ENCODE measurements around the gene ARHGEF3. TPM values are rescaled to one million over a fixed set of nuclear protein-coding genes. Genes with fewer than 3 reads are reported as not detected.

ARHGEF3 gene
- total RNA-seq, 1 donor = 21.7 TPM

DNA sequence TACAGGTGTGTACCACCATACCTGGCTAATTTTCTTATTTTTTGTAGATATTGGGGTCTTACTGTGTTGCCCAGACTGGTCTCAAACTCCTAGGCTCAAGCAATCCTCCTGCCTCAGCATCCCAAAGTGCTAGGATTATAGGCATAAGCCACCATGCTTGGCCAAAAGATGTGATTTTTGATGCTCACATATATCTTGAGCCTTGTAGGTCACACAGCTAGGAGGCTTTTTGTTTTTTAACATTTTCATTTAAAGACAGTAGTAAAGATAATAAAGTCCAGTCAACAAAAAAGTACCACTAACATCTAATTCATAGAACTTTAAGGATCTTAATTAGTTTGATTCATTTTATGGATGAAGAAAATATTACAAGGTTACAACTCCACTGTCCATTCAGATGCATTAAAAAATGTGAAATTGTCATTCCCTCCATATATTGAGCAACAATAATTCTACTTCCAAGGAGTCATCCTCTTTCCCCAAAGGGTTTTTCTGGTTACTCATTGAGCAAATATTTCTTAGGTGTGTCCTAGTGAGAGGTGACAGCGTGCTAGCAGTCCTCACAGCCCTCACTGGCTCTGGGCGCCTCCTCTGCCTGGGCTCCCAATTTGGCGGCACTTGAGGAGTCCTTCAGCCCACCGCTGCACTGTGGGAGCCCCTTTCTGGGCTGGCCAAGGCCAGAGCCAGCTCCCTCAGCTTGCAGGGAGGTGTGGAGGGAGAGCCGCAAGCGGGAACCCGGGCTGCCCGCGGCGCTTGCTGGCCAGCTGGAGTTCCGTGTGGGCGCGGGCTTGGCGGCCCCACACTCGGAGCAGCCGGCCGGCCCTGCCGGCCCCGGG lies 110.4 kb downstream of the ARHGEF3 start:
- Histone ChIP-seq H3K79me2 (ENCODE audit: insufficient read depth, low read length) (no peaks in the 10 kb centered on the region), H3K27ac (ENCODE audit: low read depth, low read length) (no peak overlapping the region), H3K9me3 (ENCODE audit: low read depth, low read length) (no peaks in the 10 kb centered on the region), H3K4me3 (ENCODE audit: insufficient read depth, low read length) (no peak overlapping the region), H2AFZ (ENCODE audit: low read length) (no peak overlapping the region), H4K20me1 (ENCODE audit: insufficient read depth, low read length) (no peaks in the 10 kb centered on the region), H3K36me3 (ENCODE audit: insufficient read depth, low read length) (no peaks in the 10 kb centered on the region), H3K27me3 (ENCODE audit: insufficient read depth, low read length) (no peaks in the 10 kb centered on the region), H3K4me1 (ENCODE audit: insufficient read depth, low read length) (no peaks in the 10 kb centered on the region), H3K4me2 (ENCODE audit: insufficient read depth, low read length) (no peak overlapping the region)
- DNase-seq (ENCODE audit: insufficient read length, low spot score, missing footprints) = no peak
- TF ChIP-seq CTCF (IDR thresholded peaks at IDR 0.05; ENCODE audit: extremely low read depth, low read depth, low read length) = no peak

DNA sequence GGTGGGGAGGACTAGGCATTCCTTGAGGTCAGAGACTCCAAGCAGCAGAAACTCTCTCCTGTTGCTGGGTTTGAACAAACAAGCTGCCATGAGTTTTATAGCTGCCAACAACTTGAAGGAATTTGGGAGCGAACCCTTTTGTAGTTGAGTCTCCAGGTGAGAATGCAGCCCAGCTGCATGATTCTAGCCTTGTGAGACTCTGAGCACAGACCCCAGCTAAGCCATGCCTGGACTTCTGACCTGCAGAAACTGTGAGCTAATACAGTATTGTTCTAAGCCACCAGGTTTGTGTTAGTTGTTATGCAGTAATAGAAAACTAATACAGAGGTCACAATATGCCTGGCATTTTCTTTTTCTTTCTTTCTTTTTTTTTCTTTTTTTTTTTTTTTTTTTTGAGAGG lies 112.4 kb downstream of the ARHGEF3 start:
- Histone ChIP-seq H3K27ac (ENCODE audit: low read depth, low read length) (no peak overlapping the region), H3K4me3 (ENCODE audit: insufficient read depth, low read length) (no peak overlapping the region), H3K79me2 (ENCODE audit: insufficient read depth, low read length) (no peaks in the 10 kb centered on the region), H2AFZ (ENCODE audit: low read length) (no peak overlapping the region), H3K36me3 (ENCODE audit: insufficient read depth, low read length) (no peaks in the 10 kb centered on the region), H3K27me3 (ENCODE audit: insufficient read depth, low read length) (no peaks in the 10 kb centered on the region), H3K4me1 (ENCODE audit: insufficient read depth, low read length) (no peaks in the 10 kb centered on the region), H4K20me1 (ENCODE audit: insufficient read depth, low read length) (no peaks in the 10 kb centered on the region), H3K9me3 (ENCODE audit: low read depth, low read length) (no peaks in the 10 kb centered on the region), H3K4me2 (ENCODE audit: insufficient read depth, low read length) (no peak overlapping the region)
- DNase-seq (ENCODE audit: insufficient read length, low spot score, missing footprints) = no peak
- no peak for TF ChIP-seq CTCF (IDR thresholded peaks at IDR 0.05; ENCODE audit: extremely low read depth, low read depth, low read length)

GRCh38 chr3:56688191-56688590 lies 113.6 kb downstream of the ARHGEF3 start:
- Histone ChIP-seq H2AFZ (ENCODE audit: low read length) (no peak overlapping the region), H3K4me2 (ENCODE audit: insufficient read depth, low read length) (no peak overlapping the region), H4K20me1 (ENCODE audit: insufficient read depth, low read length) (no peaks in the 10 kb centered on the region), H3K27me3 (ENCODE audit: insufficient read depth, low read length) (no peaks in the 10 kb centered on the region), H3K27ac (ENCODE audit: low read depth, low read length) (no peak overlapping the region), H3K4me3 (ENCODE audit: insufficient read depth, low read length) (no peak overlapping the region), H3K9me3 (ENCODE audit: low read depth, low read length) (no peaks in the 10 kb centered on the region), H3K79me2 (ENCODE audit: insufficient read depth, low read length) (peaks cover 5% of the 10 kb centered on the region), H3K4me1 (ENCODE audit: insufficient read depth, low read length) (no peaks in the 10 kb centered on the region), H3K36me3 (ENCODE audit: insufficient read depth, low read length) (no peaks in the 10 kb centered on the region)
- no peak for TF ChIP-seq CTCF (IDR thresholded peaks at IDR 0.05; ENCODE audit: extremely low read depth, low read depth, low read length)
- no peak for DNase-seq (ENCODE audit: insufficient read length, low spot score, missing footprints)

DNA sequence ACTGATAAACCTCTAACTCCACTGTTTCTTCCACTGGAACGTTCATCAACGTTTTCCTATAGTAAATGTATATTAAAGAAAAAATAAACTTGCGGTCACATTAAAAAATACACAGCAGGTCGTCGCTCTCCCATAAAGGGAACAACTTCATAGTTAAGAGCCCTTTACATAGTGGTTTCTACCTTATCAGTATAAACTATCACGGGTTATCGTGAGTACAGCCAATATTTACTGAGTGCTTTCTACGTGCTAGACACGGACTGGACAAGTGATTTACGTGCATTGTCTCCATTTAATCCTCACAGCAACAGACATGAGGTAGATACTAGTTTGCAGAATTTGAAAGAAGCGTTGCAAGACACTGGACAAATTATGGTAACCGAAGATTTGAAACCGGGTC lies 117.7 kb downstream of the ARHGEF3 start:
- Histone ChIP-seq H3K4me2 (ENCODE audit: insufficient read depth, low read length) (no peak overlapping the region), H4K20me1 (ENCODE audit: insufficient read depth, low read length) (no peaks in the 10 kb centered on the region)
- no peak for DNase-seq (ENCODE audit: insufficient read length, low spot score, missing footprints)

More for the DNA sequence above, 117.7 kb downstream of the ARHGEF3 start:
- TF ChIP-seq CTCF (IDR thresholded peaks at IDR 0.05; ENCODE audit: extremely low read depth, low read depth, low read length) = no peak
- H3K27ac ChIP-seq (ENCODE audit: low read depth, low read length) = no peak overlapping the region
- H3K9me3 ChIP-seq (ENCODE audit: low read depth, low read length) = no peaks in the 10 kb centered on the region
- no peaks in the 10 kb centered on the region for H3K36me3 ChIP-seq (ENCODE audit: insufficient read depth, low read length)
- H3K79me2 ChIP-seq (ENCODE audit: insufficient read depth, low read length) = peaks cover 44% of the 10 kb centered on the region
- peaks cover 7% of the 10 kb centered on the region for H3K4me1 ChIP-seq (ENCODE audit: insufficient read depth, low read length)
- H3K4me3 ChIP-seq (ENCODE audit: insufficient read depth, low read length) = no peak overlapping the region
- no peak overlapping the region for H2AFZ ChIP-seq (ENCODE audit: low read length)
- no peaks in the 10 kb centered on the region for H3K27me3 ChIP-seq (ENCODE audit: insufficient read depth, low read length)

All from osteoblast (primary cell).